Neuronal stem cell (in vitro differentiated cells): ENCODE results near the gene PCBD1.

Source experiments
- DNase-seq: peaks from one replicate; pipeline ENCODE4 v3.0.0-alpha.2; 2013; ENCODE audit warnings: low spot score
- H2AFZ ChIP-seq: one replicate; pipeline ENCODE4 v1.6.1; 2013; ENCODE audit warnings: mild to moderate bottlenecking, low read length, inconsistent platforms
- H2AK5ac ChIP-seq: 2 replicates; pipeline ENCODE4 v1.6.1; 2013; ENCODE audit warnings: low read depth, mild to moderate bottlenecking, inconsistent platforms, low read length, moderate library complexity, mixed read lengths
- H2BK120ac ChIP-seq: 2 replicates; pipeline ENCODE4 v1.6.1; 2013; ENCODE audit warnings: low read depth, mild to moderate bottlenecking, inconsistent platforms, low read length, moderate library complexity, mixed read lengths
- H2BK12ac ChIP-seq: one replicate; pipeline ENCODE4 v1.6.1; 2013; ENCODE audit warnings: low read length, inconsistent platforms
- H2BK15ac ChIP-seq: 2 replicates; pipeline ENCODE4 v1.6.1; 2013; ENCODE audit warnings: mild to moderate bottlenecking, low read length, inconsistent platforms, mixed read lengths
- H2BK5ac ChIP-seq: one replicate; pipeline ENCODE4 v1.6.1; 2013; ENCODE audit warnings: inconsistent platforms, mild to moderate bottlenecking, low read length, moderate library complexity
- H3K14ac ChIP-seq: one replicate; pipeline ENCODE4 v1.6.1; 2013; ENCODE audit warnings: low read length, inconsistent platforms
- H3K18ac ChIP-seq: 2 replicates; pipeline ENCODE4 v1.6.1; 2013; ENCODE audit warnings: low read length, inconsistent platforms
- H3K23ac ChIP-seq: 2 replicates; pipeline ENCODE4 v1.6.1; 2013; ENCODE audit warnings: low read depth, mild to moderate bottlenecking, mixed read lengths, low read length, inconsistent platforms; ENCODE audit not compliant: poor library complexity
- H3K27ac ChIP-seq: replicated peaks from 3 replicates; pipeline ENCODE4 v1.5.1; 2013; ENCODE audit warnings: low read length, inconsistent platforms
- H3K27me3 ChIP-seq, 3 experiments: 2 replicates each; pipeline ENCODE4 v1.6.1; 2013; ENCODE audit warnings: low read length in 3 of 3, mild to moderate bottlenecking in 2 of 3, inconsistent platforms in 1 of 3, low read depth in 1 of 3, mixed read lengths in 1 of 3, moderate library complexity in 1 of 3; ENCODE audit not compliant: control insufficient read depth in 3 of 3, insufficient read depth in 3 of 3
- H3K36me3 ChIP-seq, 2 donors: replicated peaks in 1 of 2; 2 replicates each; pipeline ENCODE4 v1.6.1; 2013; ENCODE audit warnings: low read length in 2 of 2; ENCODE audit not compliant: control insufficient read depth in 2 of 2, insufficient read depth in 2 of 2
- H3K4ac ChIP-seq: 2 replicates; pipeline ENCODE4 v1.6.1; 2013; ENCODE audit warnings: inconsistent platforms, mild to moderate bottlenecking, low read length, moderate library complexity
- H3K4me1 ChIP-seq, 2 donors: 1 replicate in 1 of 2; 2 replicates in 1 of 2; pipeline ENCODE4 v1.6.1; 2013; ENCODE audit warnings: low read length in 2 of 2, low read depth in 1 of 2; ENCODE audit not compliant: control insufficient read depth in 2 of 2, insufficient read depth in 1 of 2
- H3K4me2 ChIP-seq: one replicate; pipeline ENCODE4 v1.6.1; 2013; ENCODE audit warnings: mild to moderate bottlenecking, low read length, inconsistent platforms; ENCODE audit not compliant: insufficient read depth, poor library complexity, severe bottlenecking
- H3K4me3 ChIP-seq, 2 donors: 2 replicates each; pipeline ENCODE4 v1.5.1; 2013; ENCODE audit warnings: low read length in 2 of 2, mild to moderate bottlenecking in 2 of 2, inconsistent platforms in 1 of 2, moderate library complexity in 1 of 2
- H3K79me1 ChIP-seq: one replicate; pipeline ENCODE4 v1.6.1; 2013; ENCODE audit warnings: low read depth, mild to moderate bottlenecking, inconsistent platforms, low read length, moderate library complexity
- H3K9ac ChIP-seq: one replicate; pipeline ENCODE4 v1.6.1; 2013; ENCODE audit warnings: mild to moderate bottlenecking, low read depth, low read length, inconsistent platforms; ENCODE audit not compliant: poor library complexity
- H3K9me3 ChIP-seq, 2 donors: replicated peaks in 1 of 2; 2 replicates each; pipeline versions ENCODE3 to v1.6.1; 2013; ENCODE audit warnings: low read length in 2 of 2, mild to moderate bottlenecking in 2 of 2, inconsistent platforms in 1 of 2, low read depth in 1 of 2, mixed read lengths in 1 of 2, moderate library complexity in 1 of 2; ENCODE audit not compliant: control insufficient read depth in 2 of 2, insufficient read depth in 1 of 2
- H4K8ac ChIP-seq: one replicate; pipeline ENCODE4 v1.6.1; 2013; ENCODE audit warnings: low read depth, mild to moderate bottlenecking, inconsistent platforms, low read length, moderate library complexity
- H4K91ac ChIP-seq: one replicate; pipeline ENCODE4 v1.6.1; 2013; ENCODE audit warnings: low read length, low read depth, mild to moderate bottlenecking, inconsistent platforms; ENCODE audit not compliant: poor library complexity
- WGBS, 2 donors: extraction: QIAGEN DNeasy Blood & Tissue Kit; methylation state at CpG; one replicate each; pipeline ENCODE4 v1.1.7; 2013; ENCODE audit warnings: missing lambda C conversion rate in 2 of 2, mixed read lengths in 1 of 2; ENCODE audit not compliant: insufficient read length in 2 of 2, insufficient replicate concordance in 1 of 2; ENCODE audit errors: extremely low coverage in 2 of 2; 5-methylcytosine and 5-hydroxymethylcytosine counted together

PCBD1 gene

DNA sequence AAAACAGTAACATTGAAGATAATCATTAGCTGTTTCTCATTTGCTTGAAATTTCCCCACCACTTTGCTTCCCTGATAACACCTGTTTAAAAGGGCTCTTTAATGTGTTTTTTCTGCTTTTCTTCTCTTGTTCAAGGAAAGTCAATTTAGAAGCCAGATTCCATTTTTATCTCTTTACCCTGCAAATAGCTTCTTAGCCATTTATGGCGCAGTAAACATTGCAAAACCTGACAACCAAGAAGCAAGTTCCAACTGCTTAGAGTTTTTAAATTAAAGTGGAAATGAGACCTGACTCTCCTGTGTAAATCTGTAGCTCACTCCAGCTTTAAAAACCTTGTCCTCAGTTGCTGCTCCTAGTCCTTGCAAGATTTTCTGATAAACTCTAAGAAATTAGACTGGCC, 42.5 kb downstream of the PCBD1 start:
- Histone ChIP-seq H3K4me1 (no peaks in the 10 kb centered on the region), H2AFZ (no peak overlapping the region), H3K4me3 (no peak overlapping the region), H3K36me3 (peaks cover 7 to 72% of the 10 kb centered on the region in 2 donors), H3K23ac (no peak overlapping the region), H2AK5ac (no peak overlapping the region), H3K14ac (no peak overlapping the region), H3K9me3 (no peaks in the 10 kb centered on the region), H4K91ac (no peak overlapping the region), H3K27ac (no peak overlapping the region), H4K8ac (no peak overlapping the region), H3K4me2 (no peak overlapping the region), H2BK120ac (no peak overlapping the region), H3K18ac (no peak overlapping the region), H3K9ac (no peak overlapping the region), H3K79me1 (peaks cover 2% of the 10 kb centered on the region), H2BK5ac (no peak overlapping the region), H2BK15ac (no peak overlapping the region), H2BK12ac (no peak overlapping the region), H3K27me3 (no peaks in the 10 kb centered on the region), H3K4ac (no peak overlapping the region)
- no CpG with 5 or more reads among the region's 1 CpG for WGBS, 2 donors
- no peak for DNase-seq

DNA sequence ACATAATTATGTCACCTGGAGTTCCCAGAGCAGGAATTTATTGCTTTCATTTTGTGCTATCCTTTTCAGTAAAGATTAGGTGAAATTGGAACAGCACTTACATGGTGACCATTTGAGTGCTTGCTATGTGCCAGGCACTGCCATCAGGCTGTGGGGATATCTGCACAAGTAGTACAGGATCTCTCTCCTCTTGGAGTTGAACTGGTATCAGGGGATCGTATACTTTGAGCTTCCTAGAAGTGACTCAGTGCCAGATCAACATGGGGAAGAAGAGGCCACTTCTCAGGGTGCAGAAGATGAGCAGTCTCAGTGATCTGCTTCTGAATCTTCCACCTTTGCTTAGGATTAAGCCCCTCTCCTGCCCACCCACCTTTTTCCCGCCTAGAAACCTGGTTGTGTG, 43.1 kb downstream of the PCBD1 start:
- Histone ChIP-seq H3K36me3 (peaks cover 7 to 68% of the 10 kb centered on the region in 2 donors), H3K27me3 (no peaks in the 10 kb centered on the region), H3K4me3 (no peak overlapping the region), H3K9me3 (no peaks in the 10 kb centered on the region), H3K79me1 (peaks cover 3% of the 10 kb centered on the region), H4K8ac (no peak overlapping the region), H3K23ac (no peak overlapping the region), H3K18ac (no peak overlapping the region), H3K4ac (no peak overlapping the region), H2BK12ac (no peak overlapping the region), H3K4me1 (no peaks in the 10 kb centered on the region), H2BK120ac (no peak overlapping the region), H2BK5ac (no peak overlapping the region), H2AK5ac (no peak overlapping the region), H2AFZ (no peak overlapping the region), H3K9ac (no peak overlapping the region), H2BK15ac (no peak overlapping the region), H3K27ac (no peak overlapping the region), H4K91ac (no peak overlapping the region), H3K14ac (no peak overlapping the region), H3K4me2 (no peak overlapping the region)
- DNase-seq: no peak
- no CpG with 5 or more reads among the region's 2 CpGs for whole genome bisulfite sequencing, 2 donors

DNA sequence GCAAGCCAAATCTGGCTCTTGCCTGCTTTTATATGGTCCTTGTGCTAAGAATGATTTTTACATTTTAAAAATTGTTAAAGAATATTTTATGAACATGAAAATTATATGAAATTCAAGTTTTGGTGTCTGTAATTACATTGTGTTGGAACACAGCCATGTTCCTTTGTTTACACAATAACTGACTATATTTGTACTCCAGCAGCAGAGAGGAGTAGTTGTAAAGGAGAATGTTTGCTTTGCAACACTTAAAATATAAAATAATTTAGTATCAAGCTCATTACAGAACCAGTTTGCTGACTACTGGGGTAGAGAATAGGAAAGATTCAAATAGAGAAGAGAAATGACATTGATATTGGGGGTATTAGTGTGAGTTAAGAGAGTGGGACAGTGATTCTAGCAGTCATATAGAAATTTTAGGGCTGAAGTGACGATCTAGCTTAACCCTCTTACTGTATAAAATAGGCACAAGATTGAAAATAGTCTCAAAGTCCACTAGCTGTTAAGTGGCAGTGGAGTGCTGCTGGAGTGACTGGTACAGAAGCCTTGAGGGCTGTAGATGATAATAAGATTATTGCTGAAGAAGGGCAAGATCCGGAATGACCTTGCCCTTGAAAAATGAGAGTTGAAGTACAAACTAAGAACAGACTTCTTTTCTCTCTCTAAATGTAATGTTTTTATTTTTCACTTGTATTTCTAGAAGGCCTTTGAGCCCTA, 44.4 kb downstream of the PCBD1 start:
- Histone ChIP-seq H3K4me3 (no peak overlapping the region), H2BK12ac (no peak overlapping the region), H3K23ac (no peak overlapping the region), H3K14ac (no peak overlapping the region), H3K36me3 (peaks cover 7 to 66% of the 10 kb centered on the region in 2 donors), H3K9ac (no peak overlapping the region), H3K79me1 (peaks cover 5% of the 10 kb centered on the region), H4K91ac (no peak overlapping the region), H3K27ac (no peak overlapping the region), H3K18ac (no peak overlapping the region), H2AFZ (no peak overlapping the region), H3K4me2 (no peak overlapping the region), H3K9me3 (no peaks in the 10 kb centered on the region), H4K8ac (no peak overlapping the region), H3K4ac (no peak overlapping the region), H3K4me1 (no peaks in the 10 kb centered on the region), H2BK5ac (no peak overlapping the region), H3K27me3 (no peaks in the 10 kb centered on the region), H2BK15ac (no peak overlapping the region), H2AK5ac (no peak overlapping the region), H2BK120ac (no peak overlapping the region)
- DNase-seq: no peak
- no CpG with 5 or more reads among the region's 2 CpGs for WGBS, 2 donors

- H4K91ac ChIP-seq: no peak overlapping the region
These were observed 45.0 kb downstream of the PCBD1 start for GRCh38 chr10:70843333-70843732.

More at GRCh38 chr10:70843333-70843732, 45.0 kb downstream of the PCBD1 start:
- WGBS, 2 donors: no CpG with 5 or more reads among the region's 2 CpGs
- H3K18ac ChIP-seq: no peak overlapping the region
- no peak overlapping the region for H3K4ac ChIP-seq
- no peak overlapping the region for H3K14ac ChIP-seq
- no peaks in the 10 kb centered on the region for H3K4me1 ChIP-seq
- H3K4me3 ChIP-seq: no peak overlapping the region
- no peak overlapping the region for H4K8ac ChIP-seq
- no peak overlapping the region for H2AK5ac ChIP-seq
- no peak overlapping the region for H2BK15ac ChIP-seq
- H3K36me3 ChIP-seq: peaks cover 7 to 67% of the 10 kb centered on the region in 2 donors
- H3K27me3 ChIP-seq: no peaks in the 10 kb centered on the region
- no peak overlapping the region for H2AFZ ChIP-seq
- peaks cover 5% of the 10 kb centered on the region for H3K79me1 ChIP-seq
- H2BK12ac ChIP-seq: no peak overlapping the region
- no peak overlapping the region for H3K9ac ChIP-seq
- no peaks in the 10 kb centered on the region for H3K9me3 ChIP-seq
- no peak overlapping the region for H3K27ac ChIP-seq
- H2BK5ac ChIP-seq: no peak overlapping the region
- H2BK120ac ChIP-seq: no peak overlapping the region
- no peak overlapping the region for H3K23ac ChIP-seq
- no peak overlapping the region for H3K4me2 ChIP-seq
- no peak for DNase-seq
